ENCODE data around the gene ADAMTS16. TPM values are rescaled to one million over a fixed set of nuclear protein-coding genes. Genes with fewer than 3 reads are reported as not detected.

The ADAMTS16 gene
- total and polyA plus RNA-seq, 9 of the 15 experiments (the other 6 are each of a cell fraction or from before 2014, with no cell fraction given): not detected

DNA sequence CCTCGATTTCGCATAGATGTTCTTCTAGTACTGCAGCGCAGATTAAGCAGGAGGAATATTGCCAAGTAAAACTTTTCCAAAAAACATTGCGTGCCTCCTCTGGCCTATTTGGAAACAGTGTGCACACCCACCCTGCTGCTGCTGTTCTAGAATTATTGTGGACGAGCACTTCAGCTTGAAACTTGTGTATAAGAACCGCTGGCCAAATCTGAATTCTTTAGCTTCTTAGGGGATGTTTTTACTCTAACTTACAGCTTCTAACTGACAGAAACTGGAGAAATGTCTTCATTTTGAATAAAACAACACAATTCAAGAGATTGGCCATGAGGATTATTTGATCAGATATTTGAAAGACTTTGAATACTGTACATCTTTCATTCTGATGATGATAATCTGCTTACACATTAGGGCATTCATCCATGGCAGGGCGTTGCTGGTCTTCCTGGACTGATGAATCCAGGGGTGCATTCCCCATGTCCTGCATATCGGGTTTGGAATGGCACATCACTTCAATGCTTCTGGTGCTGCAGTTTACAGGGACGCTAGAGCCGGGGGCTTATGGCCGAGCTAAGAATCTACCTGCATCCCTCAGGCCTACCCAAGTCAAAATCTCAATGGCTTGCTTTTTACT lies 6.5 kb downstream of the ADAMTS16 start:
- no peak overlapping the region for H3K4me3 ChIP-seq
- no peak overlapping the region for H2AFZ ChIP-seq (ENCODE audit: low read depth, low read length)
- no TSS peak for BruUV-seq (replicated peaks)
- TF ChIP-seq, protein P1, sequence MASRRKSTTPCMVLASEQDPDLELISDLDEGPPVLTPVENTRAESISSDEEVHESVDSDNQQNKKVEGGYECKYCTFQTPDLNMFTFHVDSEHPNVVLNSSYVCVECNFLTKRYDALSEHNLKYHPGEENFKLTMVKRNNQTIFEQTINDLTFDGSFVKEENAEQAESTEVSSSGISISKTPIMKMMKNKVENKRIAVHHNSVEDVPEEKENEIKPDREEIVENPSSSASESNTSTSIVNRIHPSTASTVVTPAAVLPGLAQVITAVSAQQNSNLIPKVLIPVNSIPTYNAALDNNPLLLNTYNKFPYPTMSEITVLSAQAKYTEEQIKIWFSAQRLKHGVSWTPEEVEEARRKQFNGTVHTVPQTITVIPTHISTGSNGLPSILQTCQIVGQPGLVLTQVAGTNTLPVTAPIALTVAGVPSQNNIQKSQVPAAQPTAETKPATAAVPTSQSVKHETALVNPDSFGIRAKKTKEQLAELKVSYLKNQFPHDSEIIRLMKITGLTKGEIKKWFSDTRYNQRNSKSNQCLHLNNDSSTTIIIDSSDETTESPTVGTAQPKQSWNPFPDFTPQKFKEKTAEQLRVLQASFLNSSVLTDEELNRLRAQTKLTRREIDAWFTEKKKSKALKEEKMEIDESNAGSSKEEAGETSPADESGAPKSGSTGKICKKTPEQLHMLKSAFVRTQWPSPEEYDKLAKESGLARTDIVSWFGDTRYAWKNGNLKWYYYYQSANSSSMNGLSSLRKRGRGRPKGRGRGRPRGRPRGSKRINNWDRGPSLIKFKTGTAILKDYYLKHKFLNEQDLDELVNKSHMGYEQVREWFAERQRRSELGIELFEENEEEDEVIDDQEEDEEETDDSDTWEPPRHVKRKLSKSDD (conservative IDR thresholded peaks at IDR 0.05; ENCODE audit: low read length): no peak
- TF ChIP-seq, protein P2, sequence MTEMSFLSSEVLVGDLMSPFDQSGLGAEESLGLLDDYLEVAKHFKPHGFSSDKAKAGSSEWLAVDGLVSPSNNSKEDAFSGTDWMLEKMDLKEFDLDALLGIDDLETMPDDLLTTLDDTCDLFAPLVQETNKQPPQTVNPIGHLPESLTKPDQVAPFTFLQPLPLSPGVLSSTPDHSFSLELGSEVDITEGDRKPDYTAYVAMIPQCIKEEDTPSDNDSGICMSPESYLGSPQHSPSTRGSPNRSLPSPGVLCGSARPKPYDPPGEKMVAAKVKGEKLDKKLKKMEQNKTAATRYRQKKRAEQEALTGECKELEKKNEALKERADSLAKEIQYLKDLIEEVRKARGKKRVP (CRISPR knock-in tag; IDR thresholded peaks at IDR 0.05): no peak
- TF ChIP-seq, protein P3, sequence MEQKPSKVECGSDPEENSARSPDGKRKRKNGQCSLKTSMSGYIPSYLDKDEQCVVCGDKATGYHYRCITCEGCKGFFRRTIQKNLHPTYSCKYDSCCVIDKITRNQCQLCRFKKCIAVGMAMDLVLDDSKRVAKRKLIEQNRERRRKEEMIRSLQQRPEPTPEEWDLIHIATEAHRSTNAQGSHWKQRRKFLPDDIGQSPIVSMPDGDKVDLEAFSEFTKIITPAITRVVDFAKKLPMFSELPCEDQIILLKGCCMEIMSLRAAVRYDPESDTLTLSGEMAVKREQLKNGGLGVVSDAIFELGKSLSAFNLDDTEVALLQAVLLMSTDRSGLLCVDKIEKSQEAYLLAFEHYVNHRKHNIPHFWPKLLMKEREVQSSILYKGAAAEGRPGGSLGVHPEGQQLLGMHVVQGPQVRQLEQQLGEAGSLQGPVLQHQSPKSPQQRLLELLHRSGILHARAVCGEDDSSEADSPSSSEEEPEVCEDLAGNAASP (IDR thresholded peaks at IDR 0.05): no peak
- TF ChIP-seq DPF2 (IDR thresholded peaks at IDR 0.05): no peak
- TF ChIP-seq ERF (CRISPR knock-in tag; IDR thresholded peaks at IDR 0.05): no peak
- no peak for TF ChIP-seq ARID2 (IDR thresholded peaks at IDR 0.05)
- no peak for TF ChIP-seq EZH2 (IDR thresholded peaks at IDR 0.05; ENCODE audit: borderline replicate concordance, low read depth, low read length)
- no peak for TF ChIP-seq E2F3 (CRISPR knock-in tag; IDR thresholded peaks at IDR 0.05)
- FAIRE-seq: no peak
- H3K4me2 ChIP-seq (ENCODE audit: insufficient read depth, low read length): no peak overlapping the region
- H4K20me1 ChIP-seq (replicated peaks; ENCODE audit: control insufficient read depth, insufficient read depth, low read length): no peaks in the 10 kb centered on the region
- ChIA-PET CTCF (ENCODE audit: low intra/inter-chr PET ratio) (no interaction called here), POLR2A (no interaction called here)
- H3K9ac ChIP-seq (ENCODE audit: insufficient read depth in 1 of 2, low read depth in 2 of 2, low read length in 2 of 2): no peak overlapping the region
- no peaks in the 10 kb centered on the region for H3K9me3 ChIP-seq (replicated peaks; ENCODE audit: control insufficient read depth, insufficient read depth, low read depth, low read length)
- H3K36me3 ChIP-seq (ENCODE audit: control insufficient read depth, insufficient read depth, low read length): no peaks in the 10 kb centered on the region
- H3K4me1 ChIP-seq (replicated peaks in 1 of 2; ENCODE audit: control insufficient read depth in 2 of 2, insufficient read depth in 2 of 2, low read length in 2 of 2): no peaks in the 10 kb centered on the region
- WGBS (ENCODE audit: insufficient coverage, low coverage, missing lambda C conversion rate): under 1% methylated on average over 11 of the region's 11 CpGs
- H3K27me3 ChIP-seq (ENCODE audit: control insufficient read depth in 2 of 2, insufficient read depth in 2 of 2, low read length in 2 of 2): no peaks in the 10 kb centered on the region; a peak in 2 of 5 replicates
- no peaks in the 10 kb centered on the region for H3K9me1 ChIP-seq (ENCODE audit: control insufficient read depth, insufficient read depth, low read length)
- no peak for ATAC-seq
- no peak for DNase-seq (ENCODE audit: extremely low read depth in 1 of 4, low spot score in 3 of 4)
- in situ Hi-C loops (cut with MboI) (loop anchor here (5.0 kb wide), 1 partner anchor 256 kb away; no protein-coding TSS in a partner anchor), intact Hi-C loops (cut with micrococcal nuclease) (no loop called here)
- no peak overlapping the region for H3K27ac ChIP-seq (ENCODE audit: extremely low read depth, low read depth, low read length)
- no peaks in the 10 kb centered on the region for H3K79me2 ChIP-seq (ENCODE audit: control insufficient read depth, insufficient read depth, low read length)
